Hepatocyte (in vitro differentiated cells): Measurements from ENCODE around the gene PIK3AP1.

Experiments used
- EZH2 ChIP-seq: fragments of 200-600 bp; sonication (generic); IDR thresholded peaks from 2 replicates; pipeline ENCODE4 v1.6.1; 2016; ENCODE audit warnings: antibody characterized with exemption, mild to moderate bottlenecking, borderline replicate concordance
- EZH2phosphoT487 ChIP-seq: fragments of 200-600 bp; sonication (generic); IDR thresholded peaks from one replicate; pipeline ENCODE4 v1.6.1; 2018; ENCODE audit warnings: antibody characterized with exemption, mild to moderate bottlenecking, low read depth, moderate library complexity; ENCODE audit not compliant: unreplicated experiment, severe bottlenecking
- TF ChIP-seq, protein P1 (sequence below): fragments of 200-600 bp; sonication (generic); IDR thresholded peaks from 2 replicates; pipeline ENCODE4 v1.5.1; 2016; ENCODE audit warnings: antibody characterized with exemption, mild to moderate bottlenecking; ENCODE audit not compliant: poor library complexity

DNA sequence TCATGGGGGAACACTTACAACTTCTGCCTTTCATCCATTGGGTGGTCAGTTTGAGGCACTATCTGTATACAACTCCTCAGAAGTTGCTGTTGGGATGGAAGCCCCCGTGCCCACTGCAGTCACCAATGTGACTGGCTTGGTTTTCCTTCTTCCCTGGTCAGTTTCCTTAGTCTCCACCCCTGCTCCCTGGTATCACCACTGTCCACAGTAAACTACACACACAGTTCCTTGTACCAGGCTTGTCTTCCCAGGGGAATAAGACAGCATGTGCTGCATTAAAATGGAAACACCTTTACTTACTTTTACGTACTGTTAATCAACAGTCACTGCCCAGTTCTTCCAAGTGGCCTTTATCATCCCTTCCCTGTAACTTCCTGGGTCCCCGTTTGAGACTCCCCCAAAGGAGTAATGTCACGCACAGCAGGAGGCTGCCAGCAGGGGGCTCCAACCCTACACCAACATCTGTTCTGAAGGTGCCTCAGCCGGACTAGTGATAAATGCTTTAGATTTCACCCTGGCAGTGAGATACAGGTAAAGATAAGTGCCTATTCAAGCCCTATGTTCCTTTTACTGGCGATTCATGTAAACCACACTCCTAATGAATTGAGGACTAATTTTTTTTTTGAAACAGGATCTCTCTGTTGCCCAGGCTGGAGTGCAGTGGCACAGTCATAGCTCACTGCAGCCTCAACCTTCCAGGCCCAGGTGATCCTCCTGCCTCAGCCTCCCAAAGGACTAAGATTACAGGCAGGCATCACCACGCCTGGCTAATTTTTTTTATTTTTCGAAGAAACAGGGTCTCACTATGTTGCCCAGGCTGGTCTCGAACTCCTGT is 45.3 kb upstream of the PIK3AP1 start:
- TF ChIP-seq, protein P1, sequence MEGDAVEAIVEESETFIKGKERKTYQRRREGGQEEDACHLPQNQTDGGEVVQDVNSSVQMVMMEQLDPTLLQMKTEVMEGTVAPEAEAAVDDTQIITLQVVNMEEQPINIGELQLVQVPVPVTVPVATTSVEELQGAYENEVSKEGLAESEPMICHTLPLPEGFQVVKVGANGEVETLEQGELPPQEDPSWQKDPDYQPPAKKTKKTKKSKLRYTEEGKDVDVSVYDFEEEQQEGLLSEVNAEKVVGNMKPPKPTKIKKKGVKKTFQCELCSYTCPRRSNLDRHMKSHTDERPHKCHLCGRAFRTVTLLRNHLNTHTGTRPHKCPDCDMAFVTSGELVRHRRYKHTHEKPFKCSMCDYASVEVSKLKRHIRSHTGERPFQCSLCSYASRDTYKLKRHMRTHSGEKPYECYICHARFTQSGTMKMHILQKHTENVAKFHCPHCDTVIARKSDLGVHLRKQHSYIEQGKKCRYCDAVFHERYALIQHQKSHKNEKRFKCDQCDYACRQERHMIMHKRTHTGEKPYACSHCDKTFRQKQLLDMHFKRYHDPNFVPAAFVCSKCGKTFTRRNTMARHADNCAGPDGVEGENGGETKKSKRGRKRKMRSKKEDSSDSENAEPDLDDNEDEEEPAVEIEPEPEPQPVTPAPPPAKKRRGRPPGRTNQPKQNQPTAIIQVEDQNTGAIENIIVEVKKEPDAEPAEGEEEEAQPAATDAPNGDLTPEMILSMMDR, result peak; percentile 79
- TF ChIP-seq EZH2 (no peak), EZH2phosphoT487 (no peak)
